OCI-LY3 (cell line): ENCODE measurements around the gene SIK2.

Experiments
- CTCF ChIP-seq: fragments of 200-600, 300-600 bp; sonication (generic); IDR thresholded peaks from 2 replicates; pipeline ENCODE4 v1.5.1; 2014; ENCODE audit warnings: antibody characterized with exemption, low read length, low read depth
- EZH2phosphoT487 ChIP-seq: fragments of 200-600 bp; shearing (Covaris generic); IDR thresholded peaks from 2 replicates; pipeline ENCODE4 v1.6.1; 2018; ENCODE audit warnings: antibody characterized with exemption, mixed run types, low read depth

- TF ChIP-seq EZH2phosphoT487 (no peak), CTCF (no peak)
Observed at GRCh38 chr11:111718436-111718835, 116.2 kb downstream of the SIK2 start.
